ENCODE results near the gene ATOX1.
"Not testable (repeated sequence)": the region's sequence is repeated elsewhere in the genome, so short reads cannot be mapped to it uniquely, and the experiment has no call there.

The ATOX1 gene

DNA sequence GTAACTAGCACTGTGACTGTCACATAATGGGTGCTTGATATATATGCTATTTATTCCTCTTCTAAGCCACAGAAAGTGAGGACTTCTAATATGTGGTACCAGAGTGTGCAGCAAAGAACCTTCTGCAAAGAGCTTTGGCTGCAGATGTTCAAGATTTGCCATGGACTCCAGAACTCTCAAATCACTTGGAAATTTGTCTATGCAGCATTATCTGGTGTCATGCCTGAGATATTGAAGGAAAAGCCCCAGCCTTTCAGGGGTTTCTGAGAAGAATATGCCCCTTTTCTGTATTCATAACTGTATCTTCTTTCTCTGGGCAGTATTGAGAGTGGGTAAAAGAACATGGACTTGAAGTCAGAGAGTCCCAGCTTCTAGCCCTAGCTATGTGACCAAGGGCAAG, 8.5 kb upstream of the ATOX1 start:
- no peak for DNase-seq

DNA sequence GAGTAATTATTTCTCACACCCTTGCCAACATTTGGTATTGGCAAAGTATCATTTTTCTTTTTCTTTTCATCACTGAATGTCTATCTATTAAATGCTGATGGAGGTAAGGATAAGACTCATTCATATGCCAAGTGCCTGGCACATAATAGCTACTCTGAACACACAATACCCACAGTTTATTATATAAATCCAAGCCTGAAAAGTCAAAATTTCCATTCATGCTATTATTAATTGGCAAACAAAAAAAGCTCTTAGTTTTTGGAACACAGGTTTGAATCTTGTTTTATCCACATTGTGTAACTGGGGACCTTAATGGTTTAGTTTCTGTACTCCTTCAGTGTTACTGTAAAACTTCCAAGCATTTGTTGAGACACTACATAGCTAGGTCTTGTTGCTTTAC, 6.4 kb upstream of the ATOX1 start:
- DNase-seq: no peak

DNA sequence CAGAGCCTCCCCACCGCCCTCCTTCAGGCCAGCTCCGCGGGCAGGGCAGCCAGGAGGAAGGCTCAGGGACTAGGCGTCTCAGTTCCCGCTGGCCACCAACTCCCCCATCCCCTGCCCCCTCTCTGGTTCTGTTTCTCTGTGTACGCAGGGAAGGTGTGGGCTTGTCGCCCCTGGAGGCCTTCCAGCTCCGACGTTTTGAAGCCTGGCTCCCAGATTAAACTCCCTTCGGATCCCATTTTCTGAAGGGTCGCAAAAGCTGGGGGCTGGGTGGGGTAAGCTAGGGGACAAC, 346 bp downstream of the ATOX1 start:
- no peak for DNase-seq

DNA sequence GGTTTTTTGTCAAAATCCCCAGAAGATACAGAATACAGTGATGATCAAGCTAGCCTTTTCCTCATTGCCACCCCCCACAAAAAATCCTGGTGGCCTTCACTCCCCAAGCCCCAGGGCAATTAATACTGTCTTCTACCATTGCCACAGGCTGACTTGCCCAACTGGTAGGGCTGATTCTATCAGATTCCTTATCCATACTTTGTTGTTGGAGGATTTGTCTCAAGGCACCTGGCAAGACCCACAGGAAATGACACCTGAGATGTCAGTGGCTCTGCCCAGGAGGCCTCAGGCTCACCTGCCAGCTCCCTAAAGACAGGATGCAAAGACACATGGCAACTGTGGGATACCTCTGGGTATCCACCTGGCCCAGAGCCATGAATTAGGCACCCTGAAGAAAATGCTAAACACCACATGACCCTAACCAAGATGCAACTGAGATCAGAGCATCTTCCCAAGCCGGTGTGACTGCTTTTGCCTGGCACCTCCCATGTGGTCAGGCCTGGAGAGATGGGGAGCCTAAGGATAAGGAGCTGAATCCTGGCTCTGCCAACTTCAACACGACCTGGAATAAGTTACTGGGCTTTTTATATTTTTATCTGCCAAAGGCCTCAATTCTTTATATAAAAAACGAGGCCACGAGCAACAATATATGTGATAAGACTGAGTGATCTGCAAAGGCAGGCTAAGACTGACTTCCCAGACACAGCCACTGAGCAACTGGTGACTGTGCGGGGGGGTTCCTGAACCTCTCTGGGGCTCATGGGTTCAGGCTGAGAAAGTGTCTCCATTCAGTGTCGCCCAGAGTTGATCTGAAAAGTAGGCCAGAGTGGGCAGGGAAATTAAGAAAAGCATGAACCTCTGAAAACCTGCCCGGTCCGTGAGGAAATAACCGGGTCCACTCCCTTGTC, 944 bp downstream of the ATOX1 start:
- no peak for DNase-seq

DNA sequence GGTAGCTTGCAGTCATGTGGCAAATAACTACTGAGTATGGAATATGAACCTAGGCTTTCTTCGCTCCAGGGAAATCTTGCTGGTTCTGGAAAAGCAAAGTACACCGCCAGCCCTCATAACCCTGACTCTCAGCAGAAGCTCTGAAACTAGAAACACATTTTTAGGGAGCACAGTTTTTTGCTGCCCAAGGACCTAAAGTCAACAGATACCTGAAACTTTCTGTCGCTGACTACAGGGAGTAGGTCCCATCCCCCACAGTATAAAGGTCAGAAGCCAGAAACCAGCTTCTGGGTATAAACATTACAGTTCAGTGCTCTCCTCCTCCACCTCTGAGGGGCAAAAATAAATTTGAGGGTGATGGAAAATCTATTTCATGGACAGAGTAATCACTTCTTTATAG, 3.0 kb downstream of the ATOX1 start:
- no peak for DNase-seq

DNA sequence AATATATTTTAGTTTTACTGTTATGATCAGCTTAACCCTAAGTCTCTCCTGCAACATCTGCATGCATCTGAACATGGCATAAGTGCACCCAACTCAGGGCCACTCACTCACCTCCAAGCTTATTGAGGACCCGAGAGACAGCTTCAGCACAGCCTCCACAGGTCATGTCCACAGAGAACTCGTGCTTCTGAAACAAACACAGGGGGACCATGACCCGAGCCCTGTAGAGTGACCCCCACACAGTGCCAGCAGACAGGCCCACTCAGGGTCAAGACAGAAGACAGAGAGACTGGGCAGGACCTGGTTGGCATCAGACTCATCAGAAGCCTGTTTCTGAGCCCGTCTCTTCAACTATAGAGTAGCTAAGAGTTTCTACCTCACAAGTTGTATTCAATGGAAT, 6.8 kb downstream of the ATOX1 start:
- DNase-seq: no peak

DNA sequence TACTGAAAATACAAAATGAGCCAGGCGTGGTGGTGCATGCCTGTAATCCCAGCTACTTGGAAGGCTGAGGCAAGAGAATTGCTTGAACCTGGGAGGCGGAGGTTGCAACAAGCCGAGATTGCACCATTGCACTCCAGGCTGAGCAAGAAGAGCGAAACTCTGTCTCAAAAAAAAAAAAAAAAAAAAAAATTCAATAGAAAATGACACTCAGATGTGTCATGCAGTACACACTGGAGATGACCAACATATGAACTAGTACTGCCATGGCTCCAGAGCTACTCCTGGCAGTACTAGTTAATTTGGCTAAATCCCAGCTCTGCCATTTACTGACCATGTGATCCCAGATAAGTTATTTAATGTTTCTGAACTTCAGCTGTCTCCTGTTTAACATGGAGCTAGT, 7.3 kb downstream of the ATOX1 start:
- DNase-seq: no peak

DNA sequence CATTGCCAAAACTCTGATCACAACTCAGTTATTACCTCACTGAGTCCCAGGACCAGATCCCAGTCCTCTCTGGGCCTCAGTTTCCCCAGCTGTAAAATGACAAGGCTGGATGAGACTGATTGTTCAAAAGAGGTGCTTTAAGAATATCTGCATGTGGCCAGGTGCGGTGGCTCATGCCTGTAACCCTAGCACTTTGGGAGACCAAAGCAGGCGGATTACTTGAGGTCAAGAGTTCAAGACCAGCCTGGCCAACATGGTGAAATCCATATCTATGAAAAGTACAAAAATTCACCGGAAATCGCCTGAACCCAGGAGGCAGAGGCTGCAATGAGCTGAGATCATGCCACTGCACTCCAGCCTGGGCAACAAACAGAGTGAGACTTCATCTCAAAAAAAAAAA, 8.3 kb downstream of the ATOX1 start:
- DNase-seq: no peak

DNA sequence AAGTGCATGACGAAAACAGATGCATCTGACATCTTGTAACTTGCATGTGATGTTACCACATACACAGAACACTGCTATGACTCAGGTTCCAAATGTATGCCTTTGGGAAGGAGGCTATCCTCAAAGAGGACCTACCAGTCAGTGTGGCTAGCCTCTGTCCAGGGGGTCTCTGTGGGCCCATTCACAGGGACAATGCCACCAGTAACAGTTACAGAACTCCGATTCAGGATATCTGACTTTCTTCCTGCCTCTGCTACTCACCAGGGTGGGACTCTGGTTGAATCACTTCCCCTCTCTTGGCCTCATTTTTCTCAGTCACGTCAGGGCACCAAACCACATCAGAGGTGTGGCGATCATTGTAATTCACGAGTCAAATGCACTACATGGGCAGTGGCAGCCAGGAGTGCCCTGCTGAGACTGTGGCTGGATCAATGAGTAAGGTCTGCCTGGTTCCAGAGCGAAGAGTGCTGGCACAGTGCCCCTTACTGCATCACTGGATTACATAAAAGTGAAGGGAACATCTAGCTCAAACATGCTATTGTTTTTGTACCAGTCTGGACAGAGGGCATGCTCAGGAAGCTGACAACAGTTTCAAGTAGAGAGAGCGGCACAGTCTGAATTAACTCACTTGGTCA, 13.2 kb downstream of the ATOX1 start:
- no peak for DNase-seq

DNA sequence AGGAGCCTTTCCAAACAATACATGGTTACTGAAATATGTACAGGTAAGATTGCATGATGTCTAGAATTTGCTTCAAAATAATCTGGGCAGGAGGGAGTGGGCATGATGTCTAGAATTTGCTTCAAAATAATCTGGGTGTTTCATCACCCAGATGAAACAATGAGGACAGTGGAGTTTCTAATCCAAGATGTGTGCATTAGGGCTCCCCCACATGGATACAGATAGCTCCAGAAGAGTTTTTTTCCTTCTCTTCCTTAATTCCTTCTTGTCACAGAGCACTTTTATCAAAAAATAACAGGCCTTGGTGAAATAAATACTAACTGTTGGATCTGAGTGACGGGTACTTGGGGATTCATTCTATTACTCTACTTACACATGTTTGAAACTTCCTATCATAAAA, 14.9 kb downstream of the ATOX1 start:
- DNase-seq: no peak

DNA sequence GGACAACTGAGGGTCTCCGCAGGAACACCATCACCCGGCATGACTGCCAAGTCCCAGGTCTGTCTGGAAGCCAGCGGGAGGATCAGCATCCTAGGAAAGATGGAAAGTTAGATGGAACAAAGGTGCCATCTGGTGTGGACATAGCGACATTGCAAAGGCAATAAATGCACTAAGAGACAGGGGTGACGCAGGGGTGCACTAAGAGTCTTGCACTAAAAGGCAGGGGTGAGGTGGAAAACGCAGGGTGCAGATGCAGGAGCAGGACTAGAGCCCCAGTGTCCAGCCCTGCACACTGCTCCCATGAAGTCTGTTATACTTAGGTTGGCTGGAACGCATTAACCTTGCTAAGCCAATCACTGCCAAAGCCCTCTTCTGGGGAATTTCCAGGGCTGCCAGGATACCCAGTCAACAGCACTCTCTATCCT, 15.5 kb downstream of the ATOX1 start:
- peak; percentile 33 for DNase-seq

DNA sequence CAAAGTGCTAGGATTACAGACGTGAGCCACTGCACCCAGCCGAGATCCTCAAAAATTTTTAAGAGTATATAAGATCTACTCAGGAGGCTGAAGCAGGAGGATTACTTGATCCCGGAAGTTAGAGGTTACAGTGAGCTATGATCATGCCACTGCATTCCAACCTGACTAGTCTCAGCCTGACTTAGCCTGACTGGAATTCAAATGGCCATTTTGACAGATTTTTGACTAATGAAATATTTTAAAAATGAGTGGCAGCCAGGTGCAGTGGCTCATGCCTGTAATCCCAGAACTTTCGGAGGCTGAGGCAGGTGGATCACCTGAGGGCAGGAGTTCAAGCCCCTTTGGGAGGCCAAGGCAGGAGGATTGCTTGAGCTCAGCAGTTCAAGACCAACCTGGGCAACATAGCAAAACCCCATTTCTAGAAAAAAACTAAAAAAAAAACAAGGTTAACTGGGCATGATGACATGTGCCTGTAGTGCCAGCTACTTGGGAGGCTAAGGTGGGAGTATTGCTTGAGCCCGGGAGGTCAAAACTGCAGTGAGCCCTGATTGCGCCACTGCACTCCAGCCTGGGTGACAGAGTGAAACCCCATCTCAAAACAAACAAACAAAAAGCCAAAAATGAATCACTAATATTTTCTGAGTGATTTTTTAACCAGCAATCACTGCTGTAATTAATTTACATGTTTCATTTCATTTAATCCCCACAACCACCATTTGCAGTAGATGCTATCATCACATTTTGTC, 16.6 kb downstream of the ATOX1 start:
- DNase-seq: no peak

DNA sequence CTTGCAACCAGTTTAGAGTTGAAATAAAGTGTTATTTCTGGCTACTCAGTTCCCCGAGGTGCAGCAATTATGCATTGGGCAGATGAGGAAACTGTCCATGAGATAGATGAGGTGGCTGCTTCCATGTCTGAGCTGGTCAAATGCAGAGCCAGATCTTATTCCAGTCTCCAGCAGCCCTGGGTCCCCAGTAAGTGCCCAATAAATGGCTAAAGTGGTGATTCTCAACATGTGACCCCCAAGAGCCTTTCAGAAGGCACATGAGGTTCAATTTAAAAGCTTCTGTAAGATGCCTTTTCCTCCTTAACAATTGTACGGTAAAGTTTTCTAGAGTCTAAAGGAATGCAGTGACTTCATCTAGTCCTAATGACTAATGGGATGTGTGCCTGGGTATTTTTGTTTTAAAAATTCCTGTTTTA, 17.5 kb downstream of the ATOX1 start:
- DNase-seq: no peak

DNA sequence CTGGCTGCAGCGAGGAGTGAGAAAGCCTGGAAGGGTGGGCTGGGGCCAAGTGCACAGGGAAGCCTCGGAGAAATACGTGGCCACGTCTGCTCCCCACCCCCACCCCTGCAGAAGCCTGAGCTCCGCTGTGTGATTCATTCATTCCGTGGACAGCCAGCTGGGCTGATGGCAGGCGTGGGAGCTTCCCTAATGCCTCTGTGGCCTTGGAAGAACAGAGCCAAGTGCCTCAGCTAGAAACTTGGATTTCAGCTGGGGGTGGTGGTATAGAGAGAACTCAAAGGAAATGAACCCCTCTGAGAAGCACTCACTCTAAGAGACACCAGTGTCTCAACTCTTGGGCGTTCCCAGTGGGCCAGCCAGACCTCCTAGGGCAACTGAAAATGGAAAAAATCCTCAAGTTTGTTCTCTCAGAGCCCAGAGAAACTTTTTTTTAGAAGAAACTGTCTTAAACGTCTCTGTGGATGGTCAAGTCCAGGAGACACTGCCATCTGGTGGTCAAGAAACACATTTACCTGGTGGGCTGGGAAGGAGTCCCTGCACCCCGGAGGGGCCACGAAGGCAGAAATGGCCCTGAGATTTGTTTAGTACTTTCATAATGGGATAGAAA, 18.0 kb downstream of the ATOX1 start:
- DNase-seq: peak; percentile 0

DNA sequence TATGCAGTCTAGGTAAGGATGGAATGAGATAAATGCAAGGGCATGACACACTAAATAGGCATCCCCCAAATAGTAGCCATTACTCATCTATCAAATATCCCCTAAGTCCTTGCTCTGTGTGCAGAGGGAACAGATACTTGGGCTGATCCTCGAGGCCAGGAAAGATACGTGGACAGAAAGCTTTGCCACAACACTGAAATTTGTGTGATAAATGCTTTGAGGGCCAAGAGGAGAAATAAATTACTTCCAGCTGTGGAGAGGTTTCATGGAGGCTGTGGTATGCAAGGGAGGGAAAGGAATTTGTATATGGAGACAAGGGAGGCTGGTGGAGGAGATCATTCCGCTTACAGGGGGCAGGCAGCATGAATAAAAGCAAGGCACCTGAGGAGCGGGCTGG, 18.5 kb downstream of the ATOX1 start:
- DNase-seq: no peak

DNA sequence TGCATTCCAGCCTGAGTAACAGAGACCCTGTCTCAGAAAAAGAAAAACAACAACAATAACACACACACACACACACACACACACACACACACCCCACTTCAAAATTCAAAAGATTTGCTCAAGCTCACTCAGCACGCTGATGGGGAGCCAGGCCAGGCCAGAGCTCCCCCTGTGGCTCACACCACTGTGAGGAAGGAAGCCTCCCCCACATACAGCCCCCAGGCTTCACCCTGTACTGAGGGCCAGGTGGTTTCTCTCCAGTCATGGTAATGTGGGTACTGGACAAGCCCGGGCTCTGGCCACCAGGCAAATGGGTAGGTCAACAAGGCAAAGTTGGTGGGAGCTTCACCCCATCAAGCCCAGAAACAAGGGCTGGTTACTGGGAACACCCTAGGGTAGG, 19.0 kb downstream of the ATOX1 start:
- DNase-seq: no peak

DNA sequence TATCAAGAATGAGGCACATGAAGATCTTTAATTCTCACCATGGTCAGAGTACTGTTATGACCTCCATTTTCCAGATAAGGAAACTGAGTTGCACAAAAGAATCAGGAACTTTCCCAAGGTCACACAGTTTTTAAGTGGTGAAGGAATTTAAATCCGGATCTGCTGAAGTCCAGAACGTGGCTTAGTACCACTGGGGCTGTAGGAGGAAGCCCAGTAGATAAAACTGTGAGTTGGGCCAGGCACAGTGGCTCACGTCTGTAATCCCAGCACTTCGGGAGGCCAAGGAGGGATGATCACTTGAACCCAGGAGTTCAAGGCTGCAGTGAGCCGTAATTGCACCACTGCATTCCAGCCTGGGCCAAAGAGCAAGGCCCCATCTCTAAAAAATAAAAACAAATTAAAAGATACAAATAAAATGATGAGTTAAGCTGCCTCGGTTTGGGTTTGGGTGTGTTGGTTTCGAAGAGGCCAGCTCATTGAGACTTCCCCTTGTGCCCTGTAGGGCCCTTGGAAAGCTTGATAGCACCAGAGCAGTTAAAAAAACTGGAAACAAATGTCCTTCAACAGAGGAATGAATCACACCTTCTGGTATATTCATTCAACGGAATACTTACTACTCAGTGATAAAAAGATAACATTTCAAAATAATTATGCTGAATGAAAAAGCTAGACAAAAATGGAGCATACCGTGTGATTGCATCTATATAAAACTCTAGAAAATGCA, 20.1 kb downstream of the ATOX1 start:
- no peak for DNase-seq

DNA sequence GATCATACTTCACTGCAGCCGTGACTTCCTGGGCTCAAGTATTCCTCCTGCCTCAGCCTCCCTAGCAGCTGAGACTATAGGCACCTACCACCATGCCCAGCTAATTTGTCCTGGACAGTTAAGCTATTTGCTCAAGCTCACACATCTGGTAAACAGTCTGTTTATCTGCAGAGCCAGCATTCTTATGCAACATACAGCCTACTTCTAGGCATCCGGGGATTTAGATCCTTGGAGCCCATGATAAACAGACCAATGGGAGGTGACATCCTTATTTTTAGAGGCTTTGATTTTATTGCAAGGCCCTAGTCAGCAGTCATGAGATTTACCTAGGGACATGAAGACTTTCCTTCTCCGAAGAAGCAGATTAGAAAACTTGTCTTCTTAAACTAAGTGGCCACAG, 21.0 kb downstream of the ATOX1 start:
- DNase-seq: no peak

DNA sequence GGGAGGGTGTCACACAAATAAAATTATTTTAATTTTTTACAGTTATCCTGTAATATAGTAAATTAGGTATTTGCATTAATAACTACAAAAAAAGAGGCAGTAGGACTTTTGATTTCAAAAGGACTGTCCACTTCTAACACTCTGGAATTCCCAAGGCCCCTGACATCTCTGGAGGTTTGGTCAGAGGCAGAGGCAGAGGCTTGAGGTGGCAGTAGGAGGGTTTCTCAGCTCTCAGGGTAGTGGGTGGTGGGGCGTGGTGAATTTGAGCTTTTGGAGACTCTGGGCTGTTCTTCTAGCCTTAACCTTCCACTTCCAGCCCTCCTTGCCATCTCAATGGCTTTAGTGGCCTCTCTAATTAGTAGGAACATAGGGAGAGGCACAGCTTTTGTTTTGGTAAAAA, 22.8 kb downstream of the ATOX1 start:
- no peak for DNase-seq

DNA sequence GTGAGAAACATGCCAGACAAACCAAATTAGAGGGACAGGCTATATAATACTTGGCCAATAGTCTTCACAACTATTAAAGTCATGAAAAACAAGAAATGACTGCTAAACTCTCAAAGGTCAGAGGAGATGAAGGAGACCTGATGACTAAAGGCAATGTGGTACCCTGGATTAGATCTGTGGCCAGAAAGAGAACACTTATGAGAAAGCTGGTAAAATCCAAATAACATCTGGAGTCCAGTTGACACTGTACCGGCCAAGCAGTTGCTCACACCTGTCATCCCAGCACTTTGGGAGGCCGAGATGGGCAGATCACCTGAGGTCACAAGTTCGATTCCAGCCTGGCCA, 24.4 kb downstream of the ATOX1 start:
- no peak for DNase-seq

DNA sequence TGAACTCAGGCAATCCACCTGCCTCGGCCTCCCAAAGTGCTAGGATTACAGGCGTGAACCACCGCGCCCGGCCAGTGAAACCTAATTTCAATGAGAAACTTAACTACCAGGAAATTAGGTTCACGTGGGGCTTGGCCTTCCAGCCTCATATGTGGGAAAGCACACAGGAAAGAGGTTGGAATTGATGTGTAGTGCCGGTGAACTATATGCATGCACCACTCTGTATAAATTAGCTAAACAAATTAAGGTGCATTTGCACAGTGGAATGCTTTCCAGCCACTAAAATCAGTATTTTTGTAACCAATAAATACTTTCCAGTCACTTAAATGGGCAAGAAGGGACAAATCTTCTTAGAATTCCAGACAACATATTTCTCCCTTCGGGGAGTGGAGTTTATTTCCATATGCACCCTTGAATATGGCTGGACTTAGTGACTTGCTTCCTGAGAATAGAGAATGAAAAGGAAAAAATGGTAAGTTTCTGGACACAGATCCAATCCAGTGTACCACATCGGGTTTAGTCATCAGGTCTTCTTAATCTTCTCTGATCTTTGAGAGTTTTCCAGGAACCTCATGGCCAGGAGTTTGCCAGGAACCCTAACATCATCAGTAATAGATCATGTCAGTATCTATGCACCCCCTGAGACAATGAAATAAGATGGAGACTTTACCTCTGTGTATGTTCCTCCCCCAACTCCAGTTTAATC, 24.9 kb downstream of the ATOX1 start:
- DNase-seq: no peak

DNA sequence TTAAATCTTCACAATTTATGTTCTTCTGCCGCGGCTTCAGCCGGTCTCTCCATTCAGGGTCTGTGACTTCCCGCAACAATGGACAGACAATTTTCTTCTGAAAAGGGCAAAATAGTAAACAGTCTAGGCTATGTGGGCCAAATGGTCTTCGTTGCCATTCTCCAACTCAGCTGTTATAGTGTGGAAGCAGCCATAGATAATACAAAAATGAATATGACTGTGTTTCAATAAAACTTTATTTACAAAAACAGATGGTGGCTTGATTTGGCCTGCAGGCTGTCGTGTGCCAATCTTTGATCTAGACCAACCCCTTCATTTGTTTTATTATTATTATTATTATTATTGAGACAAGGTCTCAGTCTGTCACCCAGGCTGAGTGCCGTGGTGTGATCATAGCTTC, 28.1 kb downstream of the ATOX1 start:
- no peak for DNase-seq

DNA sequence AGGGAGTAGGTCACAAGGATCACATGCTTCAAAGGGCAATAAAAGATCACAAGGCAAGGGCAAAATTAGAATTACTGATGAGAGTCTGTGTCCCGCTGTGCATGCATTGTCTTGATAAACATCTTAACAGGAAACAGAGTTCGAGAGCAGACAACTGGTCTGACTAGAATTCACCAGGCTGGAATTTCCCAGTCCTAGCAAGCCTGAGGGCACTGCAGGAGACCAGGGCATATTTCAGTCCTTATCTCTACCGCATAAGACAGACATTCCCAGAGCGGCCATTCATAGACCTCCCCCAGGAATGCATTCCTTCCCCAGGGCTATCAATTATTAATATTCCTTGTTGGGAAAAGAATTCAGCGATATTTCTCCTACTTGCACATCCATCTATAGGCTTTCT, 28.8 kb downstream of the ATOX1 start:
- DNase-seq: not testable (repeated sequence)
